Measurements from ENCODE around the gene CHMP2B.

CHMP2B gene, protein sequence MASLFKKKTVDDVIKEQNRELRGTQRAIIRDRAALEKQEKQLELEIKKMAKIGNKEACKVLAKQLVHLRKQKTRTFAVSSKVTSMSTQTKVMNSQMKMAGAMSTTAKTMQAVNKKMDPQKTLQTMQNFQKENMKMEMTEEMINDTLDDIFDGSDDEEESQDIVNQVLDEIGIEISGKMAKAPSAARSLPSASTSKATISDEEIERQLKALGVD

DNA sequence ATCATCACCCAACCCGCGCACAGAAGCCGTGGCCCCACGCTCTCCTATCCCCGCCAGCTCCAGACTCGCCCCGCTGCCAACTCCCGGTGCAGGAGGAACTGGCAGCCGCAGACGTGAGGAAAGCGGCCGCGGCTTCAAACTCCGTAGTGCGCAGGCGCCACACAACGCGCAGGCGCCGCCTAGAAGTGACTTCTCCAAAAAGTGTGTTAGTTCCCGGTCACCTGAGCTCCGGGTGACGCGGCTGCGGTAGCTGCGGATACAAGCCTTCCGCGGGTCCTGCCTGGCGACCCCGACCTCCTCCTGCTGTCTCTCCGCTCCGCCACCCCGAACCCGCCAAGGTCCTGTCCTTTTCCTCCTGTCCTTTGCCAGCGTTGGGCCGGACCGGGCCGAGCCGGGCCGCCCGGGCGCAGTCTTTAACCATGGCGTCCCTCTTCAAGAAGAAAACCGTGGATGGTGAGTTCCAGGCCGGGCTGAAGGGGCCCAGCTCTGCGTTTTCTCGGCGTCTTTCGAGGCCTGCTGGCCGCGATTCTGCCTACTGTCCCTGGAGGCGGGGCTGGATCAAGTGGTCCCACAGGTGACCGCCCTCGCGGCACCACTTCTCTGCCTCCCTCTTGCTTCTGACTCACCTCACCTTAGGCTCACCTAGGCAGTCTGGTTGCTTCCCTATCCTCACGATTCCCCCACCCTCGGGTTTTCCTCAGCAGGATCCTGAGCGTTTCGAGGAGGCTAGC lies at the start of gene CHMP2B:
CHMP2B (plus strand) TSS at position 206 of the 731 bp plus-strand sequence; CDS start at position 420, 214 bp downstream.
- Mint-ChIP-seq H3K4me1 (peaks cover 37% of the 10 kb centered on the region), H3K9me3 (peaks cover 5 to 7% of the 10 kb centered on the region in 2 donors), H3K27me3 (peaks cover 8% of the 10 kb centered on the region), H3K27ac (peak within 1 kb of the TSS; percentile 97 to 99), H3K4me3 (peak within 1 kb of the TSS; percentile 95 to 96)
- ATAC-seq = peak; percentile 95
- peak; percentile 84 to 90 for DNase-seq

DNA sequence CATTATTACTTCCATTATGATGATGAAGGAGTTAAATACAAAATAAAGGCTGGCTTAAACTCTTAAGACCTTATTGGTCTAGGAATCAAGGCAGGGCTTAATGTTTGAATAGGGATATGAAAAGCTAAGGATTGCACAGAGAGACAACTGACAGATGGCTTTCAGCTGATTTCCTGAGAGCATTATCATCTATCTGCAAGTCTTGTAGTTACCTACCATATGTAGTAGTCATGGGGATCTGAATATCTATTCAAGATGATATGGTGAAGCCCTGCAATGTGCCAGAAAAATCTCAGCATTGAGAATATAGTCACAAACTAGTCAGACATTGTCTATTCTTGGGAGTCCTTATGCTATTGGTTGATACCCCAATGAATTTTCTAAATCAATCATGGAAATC lies 47.5 kb upstream of the CHMP2B start:
- Mint-ChIP-seq H3K9me3 (no peaks in the 10 kb centered on the region), H3K27me3 (peaks cover 18% of the 10 kb centered on the region), H3K27ac (no peak overlapping the region), H3K4me1 (no peaks in the 10 kb centered on the region), H3K4me3 (no peak overlapping the region)
- DNase-seq = no peak
- ATAC-seq = no peak

DNA sequence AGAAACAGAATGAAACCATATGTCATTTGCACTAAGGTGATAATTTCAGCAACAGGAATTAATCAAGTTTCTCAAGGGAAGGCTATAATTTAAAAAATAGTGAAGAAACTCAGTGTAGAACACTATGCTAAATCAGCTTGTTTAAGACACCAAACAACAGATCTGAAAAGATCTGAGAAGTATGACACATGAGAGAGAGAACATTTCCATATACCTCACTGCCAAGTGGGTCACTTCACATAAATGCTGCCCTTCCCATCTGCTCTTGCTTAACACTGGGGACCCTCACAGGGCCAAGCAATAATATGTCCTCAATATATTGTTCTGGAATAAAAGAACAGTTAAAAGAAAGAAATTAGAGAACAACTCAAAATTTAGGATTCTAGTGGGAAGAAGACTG lies 45.6 kb upstream of the CHMP2B start:
- H3K27me3 Mint-ChIP-seq = peaks cover 17% of the 10 kb centered on the region
- DNase-seq (no peak), ATAC-seq (no peak)
- no peaks in the 10 kb centered on the region for H3K4me1 Mint-ChIP-seq
- no peak overlapping the region for H3K27ac Mint-ChIP-seq
- H3K9me3 Mint-ChIP-seq = no peaks in the 10 kb centered on the region
- H3K4me3 Mint-ChIP-seq = no peak overlapping the region

DNA sequence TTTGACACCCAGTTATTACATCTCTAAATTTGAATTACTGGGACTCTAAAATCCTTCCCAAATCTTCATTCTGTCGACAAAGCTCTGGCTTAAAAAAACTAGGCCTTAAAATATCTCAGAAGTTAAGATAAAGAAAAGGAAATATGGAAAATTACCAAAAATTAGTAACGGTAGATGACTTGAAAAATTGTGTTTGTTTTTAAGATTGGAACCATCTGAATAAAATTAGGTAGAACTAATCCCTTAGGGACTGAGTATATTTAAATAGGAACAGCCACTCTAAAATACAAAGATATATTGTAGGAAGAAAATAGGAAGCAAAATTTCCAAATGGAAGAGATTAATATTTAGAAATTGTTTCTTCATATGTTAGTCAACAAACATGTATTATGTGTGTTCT lies 45.1 kb upstream of the CHMP2B start:
- Mint-ChIP-seq H3K9me3 (no peaks in the 10 kb centered on the region), H3K4me1 (no peaks in the 10 kb centered on the region), H3K27ac (no peak overlapping the region), H3K4me3 (no peak overlapping the region), H3K27me3 (peaks cover 12% of the 10 kb centered on the region)
- no peak for DNase-seq
- ATAC-seq = no peak

DNA sequence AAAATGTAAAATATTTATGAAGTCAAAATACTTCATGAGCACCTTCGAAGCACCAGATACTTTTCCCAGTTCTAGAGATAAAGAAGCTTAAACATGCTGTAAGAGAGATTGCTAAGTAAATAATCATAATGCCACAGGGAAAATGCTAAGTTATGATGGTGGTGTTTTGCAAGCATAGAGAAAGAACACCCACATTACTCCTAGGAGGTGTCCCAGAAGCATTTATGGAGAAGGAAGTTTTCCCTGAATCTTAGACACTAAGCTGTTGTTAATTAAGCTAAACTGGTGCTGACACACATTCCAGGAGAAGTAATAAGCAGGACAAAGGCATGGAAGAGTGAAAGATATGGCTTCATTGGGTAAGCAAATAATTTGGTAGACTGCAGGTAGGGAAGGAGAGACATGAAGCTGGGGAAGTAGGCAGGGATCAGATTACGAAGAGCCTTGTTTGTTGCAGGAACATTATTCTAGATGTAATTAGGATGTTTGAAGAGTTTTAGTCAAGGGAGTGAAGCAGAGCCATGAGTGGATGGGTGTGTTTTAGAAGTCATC lies 40.4 kb upstream of the CHMP2B start:
- Mint-ChIP-seq H3K4me1 (no peaks in the 10 kb centered on the region), H3K4me3 (no peak overlapping the region), H3K27me3 (no peaks in the 10 kb centered on the region), H3K27ac (no peak overlapping the region), H3K9me3 (no peaks in the 10 kb centered on the region)
- no peak for DNase-seq
- no peak for ATAC-seq

DNA sequence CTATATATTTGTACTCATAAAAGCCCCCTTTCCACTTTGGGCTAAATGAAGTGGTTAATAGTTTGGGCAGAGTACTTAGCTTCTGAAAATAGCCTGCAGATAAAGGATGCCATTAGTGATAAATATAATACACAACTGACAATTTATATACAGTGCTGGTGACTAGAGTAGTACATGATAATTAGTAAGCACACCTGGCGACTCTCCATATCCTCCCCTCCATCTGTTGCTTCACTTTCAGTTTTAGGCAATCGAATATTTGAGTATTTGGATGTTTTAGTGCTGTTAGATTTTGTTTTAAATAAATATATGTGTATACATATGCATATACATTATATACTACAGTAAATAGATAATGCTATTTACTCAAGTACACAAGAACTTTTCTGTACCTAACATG lies 35.9 kb upstream of the CHMP2B start:
- no peak for DNase-seq
- H3K4me1 Mint-ChIP-seq = no peaks in the 10 kb centered on the region
- H3K27ac Mint-ChIP-seq = no peak overlapping the region
- no peak for ATAC-seq
- H3K9me3 Mint-ChIP-seq = peaks cover 7 to 10% of the 10 kb centered on the region in 2 donors
- no peaks in the 10 kb centered on the region for H3K27me3 Mint-ChIP-seq
- no peak overlapping the region for H3K4me3 Mint-ChIP-seq

DNA sequence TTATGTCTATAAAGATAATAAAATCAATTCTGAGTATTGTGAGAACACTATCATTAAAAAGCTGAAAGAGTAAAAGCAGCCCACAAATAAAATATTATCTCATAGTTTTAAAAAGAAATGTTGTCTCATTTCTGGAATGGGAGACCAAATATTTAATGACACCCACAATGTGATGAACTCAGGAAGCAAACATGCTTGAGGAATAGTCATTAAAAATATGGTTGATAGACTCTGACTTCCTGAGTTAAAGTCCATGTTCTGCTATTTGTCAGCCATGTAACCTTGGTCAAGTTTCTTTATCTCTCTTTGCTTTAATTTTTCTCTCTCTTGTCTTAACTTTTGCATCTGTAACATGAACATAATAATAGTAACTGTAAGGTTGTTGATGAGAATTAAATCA lies 35.5 kb upstream of the CHMP2B start:
- no peak for ATAC-seq

DNA sequence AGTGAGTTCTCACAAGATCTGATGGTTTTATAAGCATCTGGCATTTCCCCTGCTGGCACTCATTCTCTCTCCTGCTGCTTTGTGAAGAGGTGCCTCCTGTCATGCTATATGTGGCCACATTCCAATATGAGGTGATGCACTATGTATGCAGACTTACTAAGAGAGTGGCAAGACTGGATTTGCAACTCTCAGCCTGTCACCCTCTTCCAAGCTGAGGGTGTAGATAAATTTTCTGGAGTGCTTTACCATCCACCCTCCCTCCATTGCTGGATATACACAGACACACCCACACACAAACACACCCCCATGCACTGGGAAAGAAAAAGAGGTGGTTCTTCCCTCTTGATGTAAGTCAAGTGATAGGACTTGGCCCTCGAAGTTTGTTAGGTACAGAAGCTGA lies 30.2 kb upstream of the CHMP2B start:
- peaks cover 11 to 20% of the 10 kb centered on the region in 2 donors for H3K9me3 Mint-ChIP-seq
- ATAC-seq = no peak
- H3K27ac Mint-ChIP-seq = no peak overlapping the region
- no peaks in the 10 kb centered on the region for H3K4me1 Mint-ChIP-seq
- no peaks in the 10 kb centered on the region for H3K27me3 Mint-ChIP-seq
- no peak for DNase-seq
- H3K4me3 Mint-ChIP-seq = no peak overlapping the region

More for the DNA sequence above, 35.5 kb upstream of the CHMP2B start:
- no peaks in the 10 kb centered on the region for H3K27me3 Mint-ChIP-seq
- H3K9me3 Mint-ChIP-seq = peaks cover 7 to 15% of the 10 kb centered on the region in 2 donors
- H3K4me3 Mint-ChIP-seq = no peak overlapping the region
- no peak for DNase-seq
- no peaks in the 10 kb centered on the region for H3K4me1 Mint-ChIP-seq
- H3K27ac Mint-ChIP-seq = no peak overlapping the region

DNA sequence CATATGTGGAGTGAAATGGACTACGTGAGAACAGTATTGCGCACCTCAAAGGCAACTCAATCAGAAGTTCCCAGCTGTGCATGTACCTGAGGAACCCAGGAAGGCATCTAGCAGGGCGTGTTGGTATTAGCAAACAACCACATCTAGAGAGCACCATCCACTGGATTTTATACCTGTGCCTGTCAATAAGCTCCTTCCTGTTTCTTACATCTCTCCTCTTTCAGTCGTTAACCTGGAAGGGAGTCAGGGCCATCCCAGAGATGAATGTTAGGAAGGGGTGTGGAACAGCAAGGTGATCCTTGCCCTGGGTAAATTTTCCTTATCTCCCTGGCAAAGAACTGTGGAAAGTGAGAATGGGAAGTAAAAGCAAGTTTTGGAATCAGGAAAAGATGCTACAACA lies 29.6 kb upstream of the CHMP2B start:
- no peak overlapping the region for H3K27ac Mint-ChIP-seq
- H3K4me1 Mint-ChIP-seq = no peaks in the 10 kb centered on the region
- no peaks in the 10 kb centered on the region for H3K27me3 Mint-ChIP-seq
- DNase-seq (no peak), ATAC-seq (no peak)
- peaks cover 11 to 20% of the 10 kb centered on the region in 2 donors for H3K9me3 Mint-ChIP-seq
- no peak overlapping the region for H3K4me3 Mint-ChIP-seq

DNA sequence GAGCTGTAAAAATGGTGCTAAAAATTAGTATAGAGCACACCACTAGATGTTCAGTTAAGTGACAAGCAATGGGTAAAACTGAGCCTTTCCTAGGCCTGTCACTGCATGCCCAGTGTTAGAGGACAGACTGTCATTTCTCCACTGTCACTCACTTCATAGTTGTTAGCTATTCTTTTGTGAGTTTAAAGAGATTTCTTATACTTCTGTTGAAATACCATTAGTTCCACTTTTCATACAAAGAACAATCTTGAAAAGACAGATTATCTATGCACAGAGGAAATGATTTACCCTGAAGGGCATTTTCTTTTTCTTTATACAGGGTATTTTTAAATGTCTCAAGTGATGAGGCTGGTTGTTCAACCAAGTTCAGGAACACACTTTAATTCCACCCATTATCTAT lies 28.3 kb upstream of the CHMP2B start:
- ATAC-seq (no peak), DNase-seq (no peak)
- peaks cover 11 to 20% of the 10 kb centered on the region in 2 donors for H3K9me3 Mint-ChIP-seq
- H3K4me1 Mint-ChIP-seq = no peaks in the 10 kb centered on the region
- no peaks in the 10 kb centered on the region for H3K27me3 Mint-ChIP-seq
- no peak overlapping the region for H3K4me3 Mint-ChIP-seq
- H3K27ac Mint-ChIP-seq = no peak overlapping the region

DNA sequence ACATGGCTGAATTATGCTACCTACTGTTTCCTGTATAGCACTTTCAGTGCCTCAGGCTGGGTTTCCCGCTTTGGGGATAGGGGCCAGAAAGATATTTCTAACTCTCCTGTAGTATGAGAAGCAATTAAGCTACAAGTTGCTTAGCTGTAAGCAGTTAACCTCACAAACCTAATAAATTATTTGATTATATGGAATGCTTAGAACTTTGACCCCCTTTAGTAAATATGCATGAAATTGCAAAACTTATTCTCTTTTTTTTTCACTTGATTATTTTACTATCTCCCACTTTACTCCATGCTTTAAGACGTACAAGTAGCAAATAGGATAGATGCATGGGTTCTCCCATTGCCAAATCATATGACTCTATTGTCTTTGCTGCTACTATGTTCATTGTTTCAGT lies 27.5 kb upstream of the CHMP2B start:
- Mint-ChIP-seq H3K4me3 (no peak overlapping the region), H3K9me3 (peaks cover 11 to 20% of the 10 kb centered on the region in 2 donors), H3K27me3 (no peaks in the 10 kb centered on the region), H3K27ac (no peak overlapping the region), H3K4me1 (no peaks in the 10 kb centered on the region)
- DNase-seq = no peak
- no peak for ATAC-seq

DNA sequence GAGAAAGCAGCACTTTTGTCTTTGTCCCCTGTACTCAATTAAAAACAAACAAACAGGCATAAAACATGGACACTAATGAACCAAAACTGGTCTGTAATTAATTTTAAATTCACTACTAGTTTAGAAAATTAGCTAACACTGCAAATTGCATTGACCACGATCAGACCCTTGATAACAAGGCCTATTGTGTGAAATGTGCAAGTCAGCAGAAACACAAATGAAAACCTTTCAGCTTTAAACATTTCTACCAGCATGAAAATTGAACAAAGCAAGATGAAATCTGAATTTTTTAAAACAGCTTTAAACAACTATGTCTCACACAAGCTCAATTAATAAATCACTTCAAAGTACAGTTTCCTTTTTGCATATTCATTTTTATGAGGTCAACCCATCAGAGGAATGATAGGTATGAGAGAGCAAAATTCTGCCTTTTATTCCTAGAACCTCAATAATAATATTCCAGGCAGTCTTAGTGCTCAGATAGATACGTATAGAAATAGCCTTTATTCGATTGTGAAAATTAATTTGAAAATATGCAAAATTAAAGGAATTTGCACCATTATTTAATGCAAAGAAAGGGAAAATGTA lies 27.0 kb upstream of the CHMP2B start:
- Mint-ChIP-seq H3K27me3 (no peaks in the 10 kb centered on the region), H3K4me1 (no peaks in the 10 kb centered on the region), H3K9me3 (peaks cover 8 to 16% of the 10 kb centered on the region in 2 donors), H3K27ac (no peak overlapping the region), H3K4me3 (no peak overlapping the region)
- DNase-seq = no peak
- ATAC-seq = no peak

DNA sequence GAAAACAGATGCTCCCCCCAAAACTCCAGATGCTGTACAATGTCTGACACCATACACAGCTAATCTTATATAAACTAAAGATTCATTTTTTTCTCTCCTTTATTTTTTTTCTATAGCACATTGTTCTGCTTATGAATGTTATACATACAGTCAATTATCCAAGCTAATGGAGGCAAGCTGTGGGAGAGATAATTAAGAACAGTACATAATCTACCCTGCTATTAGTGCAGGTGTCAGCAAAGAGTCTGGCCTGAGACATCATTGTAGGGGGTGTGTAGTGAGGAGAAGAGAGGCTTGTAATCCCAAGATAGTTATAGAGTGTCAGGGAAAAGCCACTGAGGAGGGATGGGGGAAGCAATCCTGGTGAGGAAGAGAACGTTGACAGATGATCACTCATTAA lies 25.4 kb upstream of the CHMP2B start:
- Mint-ChIP-seq H3K27me3 (no peaks in the 10 kb centered on the region), H3K4me1 (no peaks in the 10 kb centered on the region), H3K27ac (no peak overlapping the region), H3K4me3 (no peak overlapping the region), H3K9me3 (peaks cover 4% of the 10 kb centered on the region in 2 donors)
- DNase-seq = no peak
- ATAC-seq = no peak

DNA sequence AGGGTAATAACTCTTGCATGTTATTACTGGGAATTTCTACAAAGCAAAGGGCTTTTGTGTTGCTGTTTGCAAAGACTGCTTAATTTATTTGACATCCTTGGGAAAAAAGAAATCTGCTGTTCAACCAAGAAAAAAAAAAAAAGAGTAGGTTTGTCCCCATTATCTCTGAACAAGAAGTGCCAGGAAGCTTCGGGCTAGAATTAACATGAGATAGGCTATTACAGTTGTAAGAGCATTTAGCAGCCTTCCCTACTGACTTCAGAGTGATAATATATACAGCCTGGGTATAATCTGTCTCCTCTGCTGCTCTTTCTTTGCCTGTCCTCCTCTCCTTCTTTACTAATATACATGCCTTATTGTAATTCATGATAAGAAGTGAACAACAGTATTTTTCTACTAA lies 23.3 kb upstream of the CHMP2B start:
- no peak overlapping the region for H3K4me3 Mint-ChIP-seq
- H3K27ac Mint-ChIP-seq = no peak overlapping the region
- DNase-seq = no peak
- no peaks in the 10 kb centered on the region for H3K9me3 Mint-ChIP-seq
- no peak for ATAC-seq
- H3K4me1 Mint-ChIP-seq = no peaks in the 10 kb centered on the region
- no peaks in the 10 kb centered on the region for H3K27me3 Mint-ChIP-seq

DNA sequence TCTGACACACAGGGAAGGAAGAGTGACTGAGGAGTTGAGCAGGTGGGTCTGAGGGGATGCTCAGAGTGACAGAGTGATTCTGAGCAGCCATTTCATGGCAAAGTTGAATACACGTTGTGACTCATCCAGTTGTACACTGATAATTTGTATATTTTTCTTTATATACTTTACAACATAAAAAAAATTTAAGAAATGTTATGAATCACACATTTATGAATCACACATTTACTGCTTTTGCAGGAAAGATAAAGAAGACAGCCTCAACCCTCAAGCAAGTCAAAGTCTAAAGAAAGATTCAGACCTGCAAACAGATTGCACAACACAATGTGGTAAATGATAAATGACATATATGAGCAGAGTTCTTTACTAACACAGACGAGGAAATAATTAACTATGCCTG lies 21.0 kb upstream of the CHMP2B start:
- Mint-ChIP-seq H3K4me1 (no peaks in the 10 kb centered on the region), H3K27me3 (peaks cover 3% of the 10 kb centered on the region), H3K27ac (no peak overlapping the region), H3K4me3 (no peak overlapping the region), H3K9me3 (no peaks in the 10 kb centered on the region)
- DNase-seq (no peak), ATAC-seq (no peak)

DNA sequence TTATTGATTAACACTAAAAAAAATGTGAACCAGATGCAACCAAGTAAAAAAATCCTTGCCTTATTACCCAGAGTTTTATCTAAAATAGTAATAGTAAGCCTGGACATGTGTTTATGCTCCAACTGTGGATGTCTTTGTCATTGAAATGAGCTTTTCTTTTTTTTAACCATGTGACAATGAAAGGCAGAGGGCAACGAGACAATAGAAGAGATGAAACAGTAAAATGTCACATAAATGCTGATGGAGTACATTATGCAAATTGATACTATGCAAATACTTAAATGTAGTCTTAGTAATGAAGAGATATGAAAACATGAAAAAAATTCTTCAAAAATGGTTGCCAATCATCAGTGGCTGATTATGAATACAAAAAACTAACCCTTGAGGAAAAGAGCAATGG lies 20.5 kb upstream of the CHMP2B start:
- no peak for ATAC-seq
- H3K27me3 Mint-ChIP-seq = peaks cover 8% of the 10 kb centered on the region
- no peak for DNase-seq
- H3K4me1 Mint-ChIP-seq = no peaks in the 10 kb centered on the region
- no peak overlapping the region for H3K4me3 Mint-ChIP-seq
- H3K9me3 Mint-ChIP-seq = no peaks in the 10 kb centered on the region
- H3K27ac Mint-ChIP-seq = no peak overlapping the region

Measured in stimulated activated naive CD8-positive, alpha-beta T cell treated with anti-CD3 and anti-CD28 coated beads, Interleukin-15, amount 100 ng/mL, for 72 hours (primary cell).